SKM-1 treated with dmso at 0.1 percent for 144 hours (cell line): Measurements from ENCODE around the gene S100A11.
A peak's percentile ranks its signal among the peaks of the same experiment; 100 is the strongest.

Experiments used
- DNase-seq: peaks from one replicate; lab custom pipeline; 2025; ENCODE audit not compliant: unreplicated experiment; lab: John Stamatoyannopoulos, UW

The S100A11 gene

GRCh38 chr1:152039886-152040285, 3.1 kb upstream of the S100A11 start:
- DNase-seq, result no peak

- no peak for DNase-seq
Observed at GRCh38 chr1:152039461-152039860, 2.7 kb upstream of the S100A11 start.

- DNase-seq, result no peak
Observed at GRCh38 chr1:152038871-152039270, 2.1 kb upstream of the S100A11 start.

- DNase-seq, result peak; percentile 48
Observed at GRCh38 chr1:152035539-152036266, 1.1 kb downstream of the S100A11 start.

GRCh38 chr1:152034654-152035538, 1.9 kb downstream of the S100A11 start:
- DNase-seq, result peak; percentile 77

GRCh38 chr1:152034324-152034653, 2.5 kb downstream of the S100A11 start:
- DNase-seq, result peak; percentile 77

GRCh38 chr1:152029929-152030211, 6.9 kb downstream of the S100A11 start:
- no peak for DNase-seq

- DNase-seq, result peak; percentile 53
Observed at GRCh38 chr1:152029144-152029928, 7.5 kb downstream of the S100A11 start.

GRCh38 chr1:152026895-152027294, 9.9 kb downstream of the S100A11 start:
- DNase-seq, result no peak

- DNase-seq, result no peak
Observed at GRCh38 chr1:152024223-152024622, 12.6 kb downstream of the S100A11 start.

- DNase-seq, result no peak
Observed at GRCh38 chr1:152023221-152023620, 13.6 kb downstream of the S100A11 start.

GRCh38 chr1:152022474-152022873, 14.3 kb downstream of the S100A11 start:
- no peak for DNase-seq

GRCh38 chr1:152021569-152021968, 15.2 kb downstream of the S100A11 start:
- DNase-seq, result no peak

GRCh38 chr1:152020849-152021248, 16.0 kb downstream of the S100A11 start:
- no peak for DNase-seq

- peak; percentile 17 for DNase-seq
Observed at GRCh38 chr1:152018537-152018936, 18.3 kb downstream of the S100A11 start.

GRCh38 chr1:152015766-152016165, 21.0 kb downstream of the S100A11 start:
- no peak for DNase-seq

- DNase-seq, result no peak
Observed at GRCh38 chr1:152014943-152015342, 21.9 kb downstream of the S100A11 start.

- DNase-seq, result peak; percentile 77
Observed at GRCh38 chr1:152013664-152014237, 23.1 kb downstream of the S100A11 start.

GRCh38 chr1:152009691-152010090, 27.1 kb downstream of the S100A11 start:
- DNase-seq, result no peak

GRCh38 chr1:152007047-152007446, 29.8 kb downstream of the S100A11 start:
- no peak for DNase-seq

GRCh38 chr1:152005360-152005912, 31.4 kb downstream of the S100A11 start:
- DNase-seq, result no peak
